SK-N-SH (cell line): ENCODE data around the gene NCOA5.

Experiments used
- CHD2 ChIP-seq: fragments of 150-350 bp; IDR thresholded peaks from 2 replicates; pipeline ENCODE4 v1.6.1; 2018; ENCODE audit warnings: low read length; ENCODE audit not compliant: partially characterized antibody
- ELF1 ChIP-seq: IDR thresholded peaks from 2 replicates; pipeline ENCODE4 v1.4.0; 2012
- EZH2phosphoT487 ChIP-seq: fragments of 200-600 bp; sonication (generic); IDR thresholded peaks from 2 replicates; pipeline ENCODE4 v1.6.1; 2017; ENCODE audit warnings: low read depth, mixed run types, mild to moderate bottlenecking, antibody characterized with exemption, moderate library complexity, borderline replicate concordance
- NFIC ChIP-seq: IDR thresholded peaks from 2 replicates; pipeline ENCODE4 v1.4.0; 2012; ENCODE audit warnings: borderline replicate concordance
- RCOR1 ChIP-seq: fragments of 150-350 bp; IDR thresholded peaks from 2 replicates; pipeline ENCODE4 v1.6.1; 2017; ENCODE audit warnings: antibody characterized with exemption, low read length
- RFX5 ChIP-seq: IDR thresholded peaks from 2 replicates; pipeline ENCODE4 v1.6.1; 2012; ENCODE audit warnings: mild to moderate bottlenecking, improper control_type of control experiment, low read length
- SIN3A ChIP-seq: IDR thresholded peaks from 2 replicates; pipeline ENCODE4 v1.6.1; 2012; ENCODE audit warnings: low read depth, mild to moderate bottlenecking, low read length, moderate library complexity, borderline replicate concordance
- TAF1 ChIP-seq: IDR thresholded peaks from 2 replicates; pipeline ENCODE4 v1.6.1; 2012; ENCODE audit warnings: low read depth, mild to moderate bottlenecking, low read length, moderate library complexity, borderline replicate concordance
- TCF12 ChIP-seq: IDR thresholded peaks from 2 replicates; pipeline ENCODE4 v1.4.0; 2012
- TF ChIP-seq, protein P1 (sequence below): IDR thresholded peaks from 2 replicates; pipeline ENCODE4 v1.4.0; 2012; ENCODE audit warnings: low read depth
- TF ChIP-seq, protein P2 (sequence below): IDR thresholded peaks from 2 replicates; pipeline ENCODE4; 2012
- TF ChIP-seq, protein P3 (sequence below): IDR thresholded peaks from 2 replicates; pipeline ENCODE4 v1.6.1; 2012; ENCODE audit warnings: mild to moderate bottlenecking, low read depth, low read length, moderate library complexity
- TF ChIP-seq, protein P4 (sequence below): fragments of 200-600 bp; sonication (generic); IDR thresholded peaks from 2 replicates; pipeline ENCODE4 v1.6.1; 2017; ENCODE audit warnings: antibody characterized with exemption, mild to moderate bottlenecking, moderate library complexity

GRCh38 chr20:46100988-46101387, 11.2 kb upstream of the NCOA5 start:
- TF ChIP-seq, protein P1, sequence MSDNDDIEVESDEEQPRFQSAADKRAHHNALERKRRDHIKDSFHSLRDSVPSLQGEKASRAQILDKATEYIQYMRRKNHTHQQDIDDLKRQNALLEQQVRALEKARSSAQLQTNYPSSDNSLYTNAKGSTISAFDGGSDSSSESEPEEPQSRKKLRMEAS, result no peak
- TF ChIP-seq SIN3A, result no peak
- TF ChIP-seq RCOR1, result no peak
- TF ChIP-seq, protein P2, sequence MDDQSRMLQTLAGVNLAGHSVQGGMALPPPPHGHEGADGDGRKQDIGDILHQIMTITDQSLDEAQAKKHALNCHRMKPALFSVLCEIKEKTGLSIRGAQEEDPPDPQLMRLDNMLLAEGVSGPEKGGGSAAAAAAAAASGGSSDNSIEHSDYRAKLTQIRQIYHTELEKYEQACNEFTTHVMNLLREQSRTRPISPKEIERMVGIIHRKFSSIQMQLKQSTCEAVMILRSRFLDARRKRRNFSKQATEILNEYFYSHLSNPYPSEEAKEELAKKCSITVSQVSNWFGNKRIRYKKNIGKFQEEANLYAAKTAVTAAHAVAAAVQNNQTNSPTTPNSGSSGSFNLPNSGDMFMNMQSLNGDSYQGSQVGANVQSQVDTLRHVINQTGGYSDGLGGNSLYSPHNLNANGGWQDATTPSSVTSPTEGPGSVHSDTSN, result no peak
- TF ChIP-seq TCF12, result no peak
- TF ChIP-seq ELF1, result no peak
- TF ChIP-seq, protein P3, sequence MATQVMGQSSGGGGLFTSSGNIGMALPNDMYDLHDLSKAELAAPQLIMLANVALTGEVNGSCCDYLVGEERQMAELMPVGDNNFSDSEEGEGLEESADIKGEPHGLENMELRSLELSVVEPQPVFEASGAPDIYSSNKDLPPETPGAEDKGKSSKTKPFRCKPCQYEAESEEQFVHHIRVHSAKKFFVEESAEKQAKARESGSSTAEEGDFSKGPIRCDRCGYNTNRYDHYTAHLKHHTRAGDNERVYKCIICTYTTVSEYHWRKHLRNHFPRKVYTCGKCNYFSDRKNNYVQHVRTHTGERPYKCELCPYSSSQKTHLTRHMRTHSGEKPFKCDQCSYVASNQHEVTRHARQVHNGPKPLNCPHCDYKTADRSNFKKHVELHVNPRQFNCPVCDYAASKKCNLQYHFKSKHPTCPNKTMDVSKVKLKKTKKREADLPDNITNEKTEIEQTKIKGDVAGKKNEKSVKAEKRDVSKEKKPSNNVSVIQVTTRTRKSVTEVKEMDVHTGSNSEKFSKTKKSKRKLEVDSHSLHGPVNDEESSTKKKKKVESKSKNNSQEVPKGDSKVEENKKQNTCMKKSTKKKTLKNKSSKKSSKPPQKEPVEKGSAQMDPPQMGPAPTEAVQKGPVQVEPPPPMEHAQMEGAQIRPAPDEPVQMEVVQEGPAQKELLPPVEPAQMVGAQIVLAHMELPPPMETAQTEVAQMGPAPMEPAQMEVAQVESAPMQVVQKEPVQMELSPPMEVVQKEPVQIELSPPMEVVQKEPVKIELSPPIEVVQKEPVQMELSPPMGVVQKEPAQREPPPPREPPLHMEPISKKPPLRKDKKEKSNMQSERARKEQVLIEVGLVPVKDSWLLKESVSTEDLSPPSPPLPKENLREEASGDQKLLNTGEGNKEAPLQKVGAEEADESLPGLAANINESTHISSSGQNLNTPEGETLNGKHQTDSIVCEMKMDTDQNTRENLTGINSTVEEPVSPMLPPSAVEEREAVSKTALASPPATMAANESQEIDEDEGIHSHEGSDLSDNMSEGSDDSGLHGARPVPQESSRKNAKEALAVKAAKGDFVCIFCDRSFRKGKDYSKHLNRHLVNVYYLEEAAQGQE, result no peak
- TF ChIP-seq CHD2, result no peak
- TF ChIP-seq, protein P4, sequence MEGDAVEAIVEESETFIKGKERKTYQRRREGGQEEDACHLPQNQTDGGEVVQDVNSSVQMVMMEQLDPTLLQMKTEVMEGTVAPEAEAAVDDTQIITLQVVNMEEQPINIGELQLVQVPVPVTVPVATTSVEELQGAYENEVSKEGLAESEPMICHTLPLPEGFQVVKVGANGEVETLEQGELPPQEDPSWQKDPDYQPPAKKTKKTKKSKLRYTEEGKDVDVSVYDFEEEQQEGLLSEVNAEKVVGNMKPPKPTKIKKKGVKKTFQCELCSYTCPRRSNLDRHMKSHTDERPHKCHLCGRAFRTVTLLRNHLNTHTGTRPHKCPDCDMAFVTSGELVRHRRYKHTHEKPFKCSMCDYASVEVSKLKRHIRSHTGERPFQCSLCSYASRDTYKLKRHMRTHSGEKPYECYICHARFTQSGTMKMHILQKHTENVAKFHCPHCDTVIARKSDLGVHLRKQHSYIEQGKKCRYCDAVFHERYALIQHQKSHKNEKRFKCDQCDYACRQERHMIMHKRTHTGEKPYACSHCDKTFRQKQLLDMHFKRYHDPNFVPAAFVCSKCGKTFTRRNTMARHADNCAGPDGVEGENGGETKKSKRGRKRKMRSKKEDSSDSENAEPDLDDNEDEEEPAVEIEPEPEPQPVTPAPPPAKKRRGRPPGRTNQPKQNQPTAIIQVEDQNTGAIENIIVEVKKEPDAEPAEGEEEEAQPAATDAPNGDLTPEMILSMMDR, result no peak
- TF ChIP-seq NFIC, result no peak
- TF ChIP-seq EZH2phosphoT487, result no peak
- no peak for TF ChIP-seq TAF1
- no peak for TF ChIP-seq RFX5
